ENCODE data around the gene NAA80. TPM values are rescaled to one million over a fixed set of nuclear protein-coding genes. Genes with fewer than 3 reads are reported as not detected.

NAA80 gene
- total and polyA plus RNA-seq, 2 of the 13 experiments (the other 11 are each of a cell fraction or from before 2014, with no cell fraction given): 3.4 to 8.7 TPM

- TF ChIP-seq, protein P1, sequence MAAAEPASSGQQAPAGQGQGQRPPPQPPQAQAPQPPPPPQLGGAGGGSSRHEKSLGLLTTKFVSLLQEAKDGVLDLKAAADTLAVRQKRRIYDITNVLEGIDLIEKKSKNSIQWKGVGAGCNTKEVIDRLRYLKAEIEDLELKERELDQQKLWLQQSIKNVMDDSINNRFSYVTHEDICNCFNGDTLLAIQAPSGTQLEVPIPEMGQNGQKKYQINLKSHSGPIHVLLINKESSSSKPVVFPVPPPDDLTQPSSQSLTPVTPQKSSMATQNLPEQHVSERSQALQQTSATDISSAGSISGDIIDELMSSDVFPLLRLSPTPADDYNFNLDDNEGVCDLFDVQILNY (CRISPR knock-in tag; conservative IDR thresholded peaks at IDR 0.05): no peak
- TF ChIP-seq ZNF331 (CRISPR knock-in tag; IDR thresholded peaks at IDR 0.05) (0 out of 2 replicates have a peak, but pooled peaks have one; percentile 10), EEA1 (CRISPR knock-in tag; IDR thresholded peaks at IDR 0.05; ENCODE audit: borderline replicate concordance) (no peak), MAF1 (CRISPR knock-in tag; IDR thresholded peaks at IDR 0.05; ENCODE audit: borderline replicate concordance) (no peak), BCL3 (CRISPR knock-in tag; IDR thresholded peaks at IDR 0.05) (no peak), GABPB1 (CRISPR knock-in tag; IDR thresholded peaks at IDR 0.05) (peak; percentile 43; the same call in 1 of the 2 replicates), AHDC1 (CRISPR knock-in tag; IDR thresholded peaks at IDR 0.05; ENCODE audit: borderline replicate concordance) (no peak), ZNF841 (CRISPR knock-in tag; IDR thresholded peaks at IDR 0.05; ENCODE audit: borderline replicate concordance) (no peak), ZNF24 (IDR thresholded peaks at IDR 0.05) (no peak), SMARCC2 (IDR thresholded peaks at IDR 0.05) (no peak), EP300 (IDR thresholded peaks at IDR 0.05; ENCODE audit: low read depth in 2 of 2, low read length in 2 of 2) (peak in 1 of 2 experiments; percentile 52; a peak in 1 of 4 replicates), EP300 (CRISPR knock-in tag; IDR thresholded peaks at IDR 0.05; ENCODE audit: borderline replicate concordance) (peak; percentile 35; the same call in 1 of the 2 replicates), HBP1 (CRISPR knock-in tag; IDR thresholded peaks at IDR 0.05; ENCODE audit: low read depth) (no peak)
- TF ChIP-seq, protein P2, sequence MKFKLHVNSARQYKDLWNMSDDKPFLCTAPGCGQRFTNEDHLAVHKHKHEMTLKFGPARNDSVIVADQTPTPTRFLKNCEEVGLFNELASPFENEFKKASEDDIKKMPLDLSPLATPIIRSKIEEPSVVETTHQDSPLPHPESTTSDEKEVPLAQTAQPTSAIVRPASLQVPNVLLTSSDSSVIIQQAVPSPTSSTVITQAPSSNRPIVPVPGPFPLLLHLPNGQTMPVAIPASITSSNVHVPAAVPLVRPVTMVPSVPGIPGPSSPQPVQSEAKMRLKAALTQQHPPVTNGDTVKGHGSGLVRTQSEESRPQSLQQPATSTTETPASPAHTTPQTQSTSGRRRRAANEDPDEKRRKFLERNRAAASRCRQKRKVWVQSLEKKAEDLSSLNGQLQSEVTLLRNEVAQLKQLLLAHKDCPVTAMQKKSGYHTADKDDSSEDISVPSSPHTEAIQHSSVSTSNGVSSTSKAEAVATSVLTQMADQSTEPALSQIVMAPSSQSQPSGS (CRISPR knock-in tag; IDR thresholded peaks at IDR 0.05): peak; percentile 53; the same call in 1 of the 2 replicates
- TF ChIP-seq, protein P3, sequence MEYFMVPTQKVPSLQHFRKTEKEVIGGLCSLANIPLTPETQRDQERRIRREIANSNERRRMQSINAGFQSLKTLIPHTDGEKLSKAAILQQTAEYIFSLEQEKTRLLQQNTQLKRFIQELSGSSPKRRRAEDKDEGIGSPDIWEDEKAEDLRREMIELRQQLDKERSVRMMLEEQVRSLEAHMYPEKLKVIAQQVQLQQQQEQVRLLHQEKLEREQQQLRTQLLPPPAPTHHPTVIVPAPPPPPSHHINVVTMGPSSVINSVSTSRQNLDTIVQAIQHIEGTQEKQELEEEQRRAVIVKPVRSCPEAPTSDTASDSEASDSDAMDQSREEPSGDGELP (IDR thresholded peaks at IDR 0.05; ENCODE audit: borderline replicate concordance, low read depth): peak; percentile 48; the same call in 1 of the 2 replicates
These were observed 30.3 kb downstream of the NAA80 start, which contains the start of gene SEMA3B (continued) for GRCh38 chr3:50268703-50269451.
